Esophagus mucosa (tissue), 1 donor: ENCODE data around the gene GIPC1. TPM values are rescaled to one million over a fixed set of nuclear protein-coding genes. Genes with fewer than 3 reads are reported as not detected.

ENCODE experiments used
- ATAC-seq: fragments of 200-7000 bp; cut with Tn5 transposase; one replicate; pipeline ENCODE4 v1.9.1; 2020
- total RNA-seq: library from RNA; stranded (reverse); gene quantifications from one replicate; pipeline ENCODE4 v1.2.4, GENCODE V29; 2023
- donor health status: DM: yes; HTN: yes; CAD: no.

GIPC1 gene
- total RNA-seq, 1 donor from 2014 or later = 254 TPM

DNA sequence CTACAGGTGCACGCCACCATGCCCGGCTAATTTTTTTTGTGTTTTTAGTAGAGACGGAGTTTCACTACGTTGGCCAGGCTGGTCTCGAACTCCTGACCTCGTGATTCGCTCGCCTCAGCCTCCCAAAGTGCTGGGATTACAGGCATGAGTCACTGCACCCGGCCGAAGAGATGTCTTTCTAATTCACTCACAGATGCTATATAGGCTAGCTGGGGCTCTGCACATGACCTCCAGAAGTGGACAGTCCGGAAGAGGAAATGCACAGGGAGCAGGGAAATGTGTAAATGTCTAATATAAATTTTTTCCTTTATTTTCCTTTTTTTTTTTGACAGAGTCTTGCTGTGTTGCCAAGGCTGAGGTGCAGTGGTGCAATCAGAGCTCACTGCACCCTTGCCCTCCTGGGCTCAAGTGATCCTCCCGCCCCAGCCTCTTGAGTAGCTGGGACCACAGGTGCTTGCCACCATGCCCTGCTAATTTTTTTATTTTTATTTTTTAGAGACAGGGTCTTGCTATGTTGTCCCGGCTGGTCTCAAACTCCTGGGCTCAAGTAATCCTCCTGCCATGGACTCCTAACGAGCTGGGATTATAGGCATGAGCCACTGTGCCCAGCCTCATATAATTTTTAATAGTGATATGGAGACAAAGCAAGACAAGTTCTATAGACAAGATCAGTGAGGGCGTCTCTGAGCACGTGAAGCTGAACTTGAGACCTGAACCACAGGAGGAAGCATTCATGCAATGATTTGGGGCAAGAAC lies 8.4 kb downstream of the GIPC1 start:
- no peak for ATAC-seq

DNA sequence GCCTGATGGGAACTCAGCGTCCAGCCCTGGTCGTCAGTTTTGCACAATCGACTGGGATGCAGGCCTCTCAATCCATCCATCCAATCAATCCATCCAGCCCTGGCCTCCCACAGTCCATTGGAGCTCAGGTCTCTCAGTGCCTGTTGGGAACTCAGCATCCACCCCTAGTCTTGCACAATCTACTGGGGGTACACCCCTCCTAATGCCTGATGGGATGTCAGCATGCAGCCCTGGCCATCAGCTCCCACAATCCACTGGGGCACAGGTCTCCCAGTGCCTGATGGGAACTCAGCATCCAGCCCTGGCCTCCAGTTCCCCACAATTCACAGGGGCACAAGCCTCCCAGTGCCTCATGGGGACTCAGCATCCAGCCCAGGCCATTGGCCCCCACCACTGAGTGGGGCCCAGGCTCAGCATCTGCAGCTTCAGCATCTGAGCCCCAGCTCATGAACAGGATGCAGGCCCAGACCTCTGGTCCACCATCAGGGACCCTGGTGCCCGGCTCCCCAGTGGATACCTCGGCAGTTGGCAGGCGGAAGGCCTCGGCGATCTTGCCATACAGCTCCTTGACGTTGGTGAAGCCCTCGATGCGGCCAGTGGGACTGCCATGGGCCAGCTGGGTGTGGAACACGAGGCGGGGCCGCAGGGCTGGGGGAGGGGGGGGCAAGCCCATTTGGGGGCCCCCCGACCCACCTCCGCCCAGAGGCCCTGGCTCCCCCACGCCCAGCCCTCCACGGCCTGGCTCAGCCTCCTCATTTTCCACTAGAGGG lies 13.6 kb downstream of the GIPC1 start:
- ATAC-seq = no peak

DNA sequence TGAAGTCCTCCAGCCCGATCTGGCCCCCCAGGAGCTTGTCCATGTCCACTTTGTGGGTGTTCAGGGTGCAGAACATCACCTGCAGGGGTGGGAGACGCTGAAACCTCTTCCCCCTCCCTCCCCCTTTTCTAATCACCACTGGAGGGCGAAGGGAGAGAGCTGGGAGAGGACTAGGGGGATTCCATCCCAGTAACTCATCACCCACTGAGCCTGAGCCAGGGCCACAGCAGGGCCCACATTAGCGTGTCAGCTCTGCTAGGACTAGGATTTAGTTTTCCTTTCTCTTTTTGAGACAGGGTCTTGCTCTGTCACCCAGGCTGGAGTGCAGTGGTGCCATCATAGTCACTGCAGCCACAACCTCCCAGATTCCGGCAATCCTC lies 15.2 kb downstream of the GIPC1 start:
- no peak for ATAC-seq

DNA sequence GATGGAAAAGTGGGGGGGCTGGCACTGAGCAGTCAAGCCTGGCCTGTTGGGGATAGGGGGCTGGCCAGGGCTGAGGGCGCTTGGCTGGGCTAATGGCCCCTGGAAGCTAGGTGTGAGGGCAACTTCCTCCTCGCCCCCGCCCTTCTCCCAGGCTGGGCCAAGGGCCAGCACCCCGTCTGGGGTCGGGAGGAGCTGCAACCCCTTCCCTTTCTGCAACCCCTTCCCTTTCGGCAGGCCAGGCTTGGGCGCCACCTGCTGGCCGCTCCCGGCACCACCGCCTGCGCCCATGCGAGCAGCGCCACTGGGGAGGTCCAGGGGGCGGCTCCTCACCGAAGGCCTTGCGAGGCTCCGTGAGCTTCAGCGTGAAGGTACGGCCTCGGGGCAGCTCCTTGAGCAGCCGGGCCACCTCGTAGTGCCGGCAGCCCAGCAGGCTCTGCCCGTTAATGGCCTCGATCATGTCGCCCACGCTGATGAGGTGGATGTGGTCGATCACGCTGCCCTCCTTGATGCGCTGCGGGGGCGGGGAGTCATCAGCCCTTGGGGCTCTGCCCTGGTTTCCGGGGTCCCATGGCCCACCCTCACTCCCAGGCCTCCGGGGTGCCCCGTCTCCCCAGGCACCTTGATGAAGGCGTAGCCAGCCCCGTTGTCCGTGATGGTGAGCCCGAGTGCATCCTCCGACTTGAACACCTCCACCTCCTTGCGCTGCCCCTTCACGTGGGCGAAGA lies 15.8 kb downstream of the GIPC1 start:
- ATAC-seq = no peak

DNA sequence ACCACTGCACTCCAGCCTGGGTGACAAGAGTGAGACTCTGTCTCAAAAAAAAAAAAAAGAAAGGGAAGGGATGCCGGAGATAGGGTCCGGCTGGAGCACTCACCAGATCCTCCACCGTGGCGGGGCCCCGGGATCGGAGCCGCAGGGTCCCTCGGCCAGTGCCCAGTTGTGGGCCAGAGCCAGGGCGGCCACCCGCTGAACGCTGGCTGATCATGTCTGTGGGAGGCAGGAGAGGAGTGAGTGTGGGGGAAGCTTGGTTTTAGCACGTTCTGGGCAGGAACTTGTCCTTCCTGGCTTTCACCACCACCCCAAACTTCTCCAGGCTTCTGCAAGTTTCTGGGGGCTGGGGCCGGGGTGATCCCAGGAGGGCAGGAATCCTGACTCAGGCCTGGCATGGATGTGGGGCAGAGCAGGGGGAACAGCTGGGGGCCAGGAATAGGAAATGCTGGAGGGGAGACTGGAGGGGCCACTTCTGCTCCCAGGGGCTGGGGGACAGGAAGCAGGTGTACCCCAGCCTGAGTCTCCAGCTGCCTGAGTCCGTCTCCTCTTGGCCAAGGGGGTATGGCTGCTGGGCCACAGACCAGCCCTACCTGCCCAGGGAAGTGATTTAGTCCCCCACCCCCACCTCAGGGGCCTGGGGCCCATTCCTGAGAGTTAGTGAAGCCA lies 16.5 kb downstream of the GIPC1 start:
- ATAC-seq = no peak

DNA sequence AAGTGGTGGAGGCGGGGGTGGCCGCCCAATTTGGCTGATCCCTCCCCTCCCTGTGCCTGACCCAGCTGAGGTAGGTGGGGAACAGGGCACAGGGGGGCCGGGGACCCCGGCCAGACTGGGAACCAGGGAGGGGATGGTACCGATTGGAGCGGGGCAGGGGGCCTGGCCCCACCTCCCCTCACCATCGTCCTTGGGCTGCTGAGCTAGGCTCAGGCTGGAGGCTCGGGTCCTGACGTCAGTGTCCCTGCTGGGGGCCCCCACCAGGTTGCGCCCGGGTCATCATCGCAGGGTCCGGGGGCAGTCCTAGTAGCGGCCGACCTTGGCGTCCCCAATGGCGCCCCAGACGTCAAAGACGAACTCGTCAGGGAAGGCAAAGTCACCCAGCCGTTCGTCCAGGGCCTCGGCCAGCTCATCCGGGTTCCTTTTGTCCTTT lies 17.8 kb downstream of the GIPC1 start:
- ATAC-seq = no peak

DNA sequence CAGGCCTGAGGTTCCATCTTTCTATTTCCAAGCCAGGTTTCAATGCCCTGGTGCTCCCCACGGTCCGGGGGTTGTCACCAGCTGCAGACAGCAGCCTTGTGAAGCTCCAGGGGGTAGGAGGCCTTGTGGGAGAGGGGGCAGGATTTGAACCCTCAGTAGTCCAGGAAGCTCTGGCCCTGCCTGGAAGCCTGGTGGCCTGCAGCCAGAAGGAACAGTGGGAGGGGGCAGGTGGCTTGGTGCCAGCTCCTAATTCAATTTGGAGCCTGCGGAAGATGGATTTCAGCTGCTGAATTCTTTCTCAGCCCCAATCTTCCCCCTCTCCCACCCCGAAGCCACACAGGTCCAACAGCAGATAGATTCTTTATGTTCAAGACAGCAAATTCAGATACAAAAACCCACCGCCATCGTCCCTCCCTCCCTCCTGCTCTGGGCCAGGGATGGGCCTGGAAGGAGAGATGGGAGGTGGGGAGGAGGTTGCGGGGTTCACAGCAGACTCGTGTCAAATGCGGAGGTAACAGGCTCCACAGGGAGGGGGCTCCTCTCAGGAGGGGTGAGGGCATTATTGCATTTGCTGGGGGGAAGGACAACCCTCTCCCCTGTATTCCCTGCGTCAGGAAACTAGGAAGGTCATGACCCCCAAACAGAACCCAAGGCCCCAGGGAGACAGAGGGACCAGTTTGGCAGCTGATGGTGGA lies 18.4 kb downstream of the GIPC1 start:
- no peak for ATAC-seq

DNA sequence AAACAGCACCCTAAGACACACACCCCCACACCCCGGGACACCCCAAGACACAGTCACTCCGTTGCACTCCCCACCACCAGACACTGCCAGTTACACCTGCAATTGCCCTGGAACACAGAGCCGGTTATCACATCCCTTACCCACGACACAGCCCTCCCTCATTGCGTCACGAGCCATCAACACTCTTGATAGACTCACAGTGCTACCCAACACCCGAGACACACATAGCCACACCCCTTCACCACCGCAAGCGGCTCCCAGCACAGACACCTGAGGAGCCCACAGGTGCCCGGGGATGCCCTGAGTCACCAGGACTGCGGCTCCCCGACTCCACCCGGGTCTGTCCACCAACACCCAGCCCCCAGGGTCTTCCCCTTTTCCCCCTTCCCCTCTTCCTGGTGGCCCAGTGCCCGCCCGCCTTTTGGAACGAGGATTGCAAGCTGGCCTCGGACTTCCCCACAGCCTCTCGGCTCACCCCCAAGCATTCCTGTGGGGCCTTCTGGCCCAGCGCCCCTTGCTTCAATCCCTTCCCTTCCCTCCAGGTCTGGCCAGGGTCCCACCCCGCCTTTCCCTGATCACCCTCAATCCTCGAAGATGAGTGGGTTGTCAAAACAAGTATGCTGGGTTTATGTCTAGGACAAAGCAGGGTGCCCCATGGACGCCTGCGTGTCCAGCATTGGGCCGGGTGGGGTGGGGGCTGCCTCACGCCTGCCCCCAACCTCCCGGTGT lies 19.1 kb downstream of the GIPC1 start:
- ATAC-seq = peak; percentile 66

DNA sequence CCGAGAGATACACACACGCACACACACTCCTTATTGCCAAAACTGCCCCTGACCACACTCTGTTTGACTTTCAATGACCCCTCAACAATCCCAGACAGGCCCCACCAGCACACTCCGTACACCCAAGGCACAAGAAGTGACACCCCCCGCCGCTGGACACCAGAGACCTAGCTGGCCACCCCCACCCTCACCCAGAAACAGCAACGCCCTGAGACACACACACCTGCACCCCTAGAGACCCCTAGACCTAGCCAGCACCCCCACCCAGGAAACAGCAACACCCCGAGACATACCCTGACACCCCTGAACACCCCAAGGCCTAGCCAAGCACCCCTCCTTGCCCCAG lies 19.6 kb downstream of the GIPC1 start:
- no peak for ATAC-seq

DNA sequence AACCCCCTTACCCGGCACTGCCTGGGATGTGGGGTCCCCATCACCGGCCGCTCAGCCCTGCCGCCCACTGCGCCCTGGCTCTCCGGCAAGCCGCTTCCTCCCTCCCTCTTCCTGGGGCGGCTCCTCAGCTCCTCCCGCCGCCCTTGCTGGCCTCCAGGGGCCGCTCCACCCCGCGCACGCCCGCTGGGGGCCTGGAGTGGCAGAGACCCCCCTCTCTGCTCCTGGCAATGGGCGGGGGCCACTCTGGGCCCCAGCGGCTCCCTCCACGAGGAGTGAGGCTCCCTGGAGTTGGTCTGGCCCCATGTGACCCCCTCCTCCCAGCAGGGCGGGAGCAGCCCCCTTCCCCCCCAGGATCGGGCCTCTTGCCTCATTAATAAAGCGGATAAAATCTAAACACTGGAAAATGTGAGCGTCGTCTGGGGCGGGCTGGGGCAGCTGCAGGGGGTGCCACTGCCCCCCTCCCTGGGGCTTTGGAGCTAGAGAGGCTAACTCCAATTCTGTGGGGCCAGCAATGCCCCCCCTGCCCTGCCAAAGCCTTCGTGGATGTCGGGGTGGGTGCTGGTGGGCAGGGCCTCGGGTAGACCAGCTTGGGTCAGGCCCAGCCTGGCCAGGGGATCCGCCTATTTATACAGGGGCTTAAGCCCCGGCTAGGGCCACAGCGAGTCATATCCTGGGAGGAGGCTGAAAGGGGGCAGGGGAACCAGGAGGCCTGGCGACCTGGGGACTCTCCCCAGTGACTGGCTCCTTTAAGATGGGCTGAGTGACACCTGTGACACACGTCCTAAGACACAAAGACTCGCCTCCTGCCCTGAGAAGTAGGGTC lies 20.5 kb downstream of the GIPC1 start, which contains the start of gene PTGER1:
PTGER1 (minus strand) TSS at position 104 of the 823 bp plus-strand sequence. CDS start 1,034 bp downstream, outside the sequence.
- ATAC-seq = peak; percentile 44

DNA sequence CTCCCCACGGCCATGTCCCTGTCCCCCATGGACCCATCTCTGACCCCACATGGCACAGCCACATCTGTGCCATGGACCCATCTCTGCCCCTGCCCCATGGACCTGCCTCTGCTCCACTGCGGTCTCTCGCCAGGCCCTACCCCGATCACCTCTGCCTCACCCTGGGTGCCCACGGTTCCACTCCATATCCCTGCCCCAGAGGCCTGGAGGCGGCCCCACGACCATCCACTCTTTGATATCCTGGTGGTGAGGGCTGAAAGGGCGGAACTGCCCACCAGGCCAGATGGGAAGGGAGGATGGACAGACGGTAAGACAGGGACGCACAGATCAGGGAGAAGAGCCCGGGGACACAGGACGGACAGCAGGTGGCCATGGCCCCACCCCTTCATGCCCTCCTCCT lies 21.1 kb downstream of the GIPC1 start:
- ATAC-seq = no peak

DNA sequence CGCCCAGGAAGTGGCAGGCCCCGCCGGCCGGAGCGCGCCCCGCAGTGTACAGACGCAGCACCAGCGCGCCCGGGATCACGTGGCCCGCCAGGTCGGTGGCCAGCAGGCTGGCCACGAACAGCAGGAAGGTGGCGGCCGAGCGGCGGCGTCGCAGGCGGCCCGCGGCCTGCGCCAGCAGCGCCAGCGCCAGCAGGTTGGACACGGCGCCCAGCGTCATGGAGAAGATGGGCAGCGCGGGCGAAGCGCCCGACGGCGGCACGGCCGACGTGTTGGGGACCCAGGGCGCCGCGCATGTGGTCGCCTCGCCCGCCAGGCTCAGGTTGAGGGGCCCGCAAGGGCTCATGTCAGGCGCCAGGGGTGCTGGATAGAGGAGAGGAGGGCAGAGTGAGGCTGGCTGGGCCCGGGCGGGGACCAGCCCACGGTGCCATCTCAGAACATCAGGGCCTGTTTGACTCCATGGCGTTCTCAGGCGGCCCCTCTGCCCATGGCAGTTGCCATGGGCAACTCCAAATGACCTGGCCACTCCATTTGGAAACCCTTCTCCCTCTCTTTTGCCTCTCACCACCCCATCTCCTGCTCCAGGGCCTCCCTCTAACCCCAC lies 21.8 kb downstream of the GIPC1 start:
- no peak for ATAC-seq

DNA sequence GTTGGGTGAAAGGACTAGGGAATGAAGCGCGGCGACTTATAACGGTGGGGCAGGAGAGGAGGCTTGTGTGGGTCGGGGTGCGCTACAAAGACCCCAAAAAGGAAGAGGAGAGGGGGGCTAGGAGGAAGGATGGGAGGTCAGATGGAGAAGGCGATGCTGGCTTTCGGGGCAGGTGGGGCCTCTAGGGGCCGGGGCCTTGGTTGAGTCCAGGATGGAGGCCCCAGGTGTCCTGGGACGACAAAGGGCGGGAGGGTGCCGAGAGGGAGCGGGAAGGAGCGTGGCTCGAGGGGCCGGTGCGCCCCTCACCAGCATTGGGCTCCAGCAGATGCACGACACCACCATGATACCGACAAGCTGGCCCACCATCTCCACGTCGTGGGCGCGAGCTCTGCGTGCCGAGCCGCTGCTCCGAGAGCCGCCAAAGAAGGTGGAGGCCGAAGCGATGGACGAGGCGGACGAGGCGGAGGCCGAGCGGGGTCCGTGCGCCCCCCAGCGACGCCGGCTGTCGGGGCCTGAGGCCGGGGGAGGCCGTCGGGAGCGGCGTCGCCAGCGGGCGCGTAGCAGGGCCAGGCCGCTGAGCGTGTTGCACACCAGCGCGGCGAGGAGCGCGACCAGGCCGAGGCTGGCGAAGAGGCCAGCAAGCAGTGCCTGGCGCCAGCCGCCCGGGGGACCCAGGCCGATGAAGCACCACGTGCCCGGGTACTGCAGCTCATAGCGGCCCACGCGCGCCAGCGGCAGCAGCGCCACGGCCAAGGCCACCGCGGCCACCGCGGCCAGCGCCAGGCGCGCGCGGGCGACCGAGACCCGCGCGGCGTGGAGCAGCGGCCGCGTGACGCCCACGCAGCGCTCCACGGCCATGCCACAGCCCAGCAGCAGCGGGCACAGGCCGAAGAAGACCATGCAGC lies 22.6 kb downstream of the GIPC1 start:
- no peak for ATAC-seq

DNA sequence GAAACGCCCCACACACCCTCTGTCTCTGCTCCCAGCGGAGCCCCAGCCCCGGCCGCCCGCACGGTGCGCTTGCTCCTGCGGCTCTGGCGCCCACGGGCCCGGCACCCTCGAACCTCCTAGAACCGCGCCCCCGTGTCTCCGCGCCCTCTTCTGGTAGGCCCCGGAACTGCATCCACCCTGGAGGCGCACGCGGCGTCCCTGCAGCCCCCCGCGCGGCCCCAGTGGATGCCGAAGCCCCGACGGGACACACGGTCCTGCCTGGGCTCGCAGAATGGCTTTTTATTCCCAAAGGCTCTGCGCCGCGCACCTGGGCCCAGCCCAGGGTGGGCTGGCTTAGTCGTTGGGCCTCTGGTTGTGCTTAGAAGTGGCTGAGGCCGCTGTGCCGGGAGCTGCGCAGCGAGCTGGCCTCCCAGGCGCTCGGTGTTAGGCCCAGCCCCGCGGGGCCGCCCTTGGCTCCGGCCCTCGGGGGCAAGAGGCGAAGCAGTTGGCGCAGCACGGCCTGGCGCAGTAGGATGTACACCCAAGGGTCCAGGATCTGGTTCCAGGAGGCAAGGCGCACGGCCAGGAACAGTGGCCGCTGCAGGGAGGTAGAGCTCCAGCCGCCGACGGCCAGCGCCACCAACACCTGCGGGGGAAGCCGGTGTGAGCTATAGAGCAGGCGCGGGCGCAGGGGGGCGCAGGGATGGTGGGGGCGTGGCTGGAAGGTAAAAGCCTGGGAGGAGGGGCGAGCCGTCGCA lies 23.6 kb downstream of the GIPC1 start:
- peak; percentile 26 for ATAC-seq

DNA sequence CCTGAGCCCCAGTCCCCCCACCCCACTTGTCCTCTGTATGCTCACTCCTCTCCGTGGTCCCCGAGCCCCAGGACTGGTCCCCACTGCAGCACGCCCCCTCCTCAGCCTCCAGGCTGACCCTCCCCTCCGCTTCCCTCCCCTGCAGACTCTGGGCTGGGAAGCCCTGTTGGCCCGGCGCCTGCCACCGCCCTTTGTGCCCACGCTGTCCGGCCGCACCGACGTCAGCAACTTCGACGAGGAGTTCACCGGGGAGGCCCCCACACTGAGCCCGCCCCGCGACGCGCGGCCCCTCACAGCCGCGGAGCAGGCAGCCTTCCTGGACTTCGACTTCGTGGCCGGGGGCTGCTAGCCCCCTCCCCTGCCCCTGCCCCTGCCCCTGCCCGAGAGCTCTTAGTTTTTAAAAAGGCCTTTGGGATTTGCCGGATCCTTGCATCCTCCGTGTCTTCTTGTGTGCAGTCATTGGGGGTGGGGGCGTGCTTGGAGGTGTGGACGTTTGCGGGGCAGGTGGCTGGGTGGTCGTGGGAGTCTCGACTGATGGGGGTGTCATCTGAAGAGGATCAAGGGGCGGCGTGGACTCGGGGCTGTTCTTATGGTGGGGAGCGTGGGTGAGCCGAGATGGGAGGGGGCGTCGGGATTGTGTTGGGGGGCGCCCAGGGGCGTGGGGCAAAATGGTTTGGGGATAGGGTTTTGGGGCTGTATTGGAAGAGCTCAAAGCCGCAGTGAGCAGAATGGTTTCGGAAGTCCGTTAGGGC lies 24.3 kb downstream of the GIPC1 start:
- no peak for ATAC-seq

DNA sequence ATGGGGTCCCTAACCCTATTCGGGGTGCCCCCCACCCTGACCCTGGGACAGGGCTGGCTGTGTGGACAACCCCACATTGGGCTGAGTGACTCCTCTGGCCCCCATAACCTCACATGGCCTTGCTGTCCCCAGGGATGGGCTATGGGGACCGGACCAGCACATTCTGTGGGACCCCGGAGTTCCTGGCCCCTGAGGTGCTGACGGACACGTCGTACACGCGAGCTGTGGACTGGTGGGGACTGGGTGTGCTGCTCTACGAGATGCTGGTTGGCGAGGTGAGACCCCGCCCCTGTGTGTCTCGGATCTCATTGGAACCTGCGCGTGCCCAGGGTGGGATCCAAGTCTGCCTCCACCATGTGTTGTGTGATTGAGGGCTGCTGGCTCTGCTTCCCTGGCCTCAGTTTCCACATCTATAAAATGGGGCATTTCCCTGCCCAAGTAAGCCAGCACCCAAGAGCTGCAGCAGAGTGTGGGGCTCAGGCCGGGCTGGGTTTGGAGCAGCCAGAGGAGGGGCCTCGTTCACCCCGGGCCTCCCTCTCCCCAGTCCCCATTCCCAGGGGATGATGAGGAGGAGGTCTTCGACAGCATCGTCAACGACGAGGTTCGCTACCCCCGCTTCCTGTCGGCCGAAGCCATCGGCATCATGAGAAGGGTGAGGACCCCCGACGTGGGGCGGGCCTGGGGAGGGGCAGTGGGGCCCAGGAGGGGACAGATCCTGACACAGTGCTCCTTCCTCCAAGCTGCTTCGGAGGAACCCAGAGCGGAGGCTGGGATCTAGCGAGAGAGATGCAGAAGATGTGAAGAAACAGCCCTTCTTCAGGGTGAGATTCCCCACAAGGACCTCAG lies 25.7 kb downstream of the GIPC1 start:
- ATAC-seq = no peak

DNA sequence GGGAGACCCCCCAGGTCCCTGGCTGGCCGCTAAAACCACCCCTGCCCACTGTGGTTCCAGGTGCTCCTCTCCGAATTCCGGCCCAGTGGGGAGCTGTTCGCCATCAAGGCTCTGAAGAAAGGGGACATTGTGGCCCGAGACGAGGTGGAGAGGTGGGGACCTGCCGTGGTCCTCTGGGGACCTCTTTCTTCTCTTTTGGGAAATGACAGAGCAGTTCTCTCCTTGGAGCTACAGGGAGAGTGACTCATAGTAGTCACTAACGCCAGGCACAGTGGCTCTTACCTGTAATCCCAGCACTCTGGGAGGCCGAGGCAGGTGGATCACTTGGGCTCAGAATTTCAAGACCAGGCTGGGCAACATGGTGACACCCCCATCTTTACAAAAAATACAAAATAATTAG lies 28.1 kb downstream of the GIPC1 start:
- peak; percentile 24 for ATAC-seq
